CD4-positive, alpha-beta T cell (primary cell): ENCODE measurements around the gene IPCEF1. TPM values are rescaled to one million over a fixed set of nuclear protein-coding genes. Genes with fewer than 3 reads are reported as not detected.

ENCODE experiments used
- ATAC-seq: fragments of 200-7000 bp; cut with Tn5 transposase; one replicate; pipeline ENCODE4 v1.10.0; 2022; ENCODE audit warnings: mild to moderate bottlenecking; ENCODE audit not compliant: poor library complexity
- CTCF ChIA-PET: fragments of 350-600 bp; sonication (Branson Sonifier 250); formaldehyde crosslinking; loops from one replicate; lab custom pipeline; 2021; ENCODE audit warnings: antibody characterized with exemption, inconsistent platforms; lab: Charles Lee
- POLR2A ChIA-PET: fragments of 350-600 bp; sonication (Branson Sonifier 250); formaldehyde crosslinking; loops from one replicate; lab custom pipeline; 2021; ENCODE audit warnings: antibody characterized with exemption, inconsistent platforms; lab: Charles Lee
- DNase-seq, 14 experiments: peaks; one replicate each; pipeline ENCODE4 v3.0.0-alpha.2; 2013 to 2020; ENCODE audit warnings: mixed read lengths in 2 of 14
- H3K27ac ChIP-seq, 2 donors: one replicate each; pipeline versions ENCODE4 v1.5.1 to v1.7.0; 2013; ENCODE audit warnings: low read length in 2 of 2, low read depth in 1 of 2, mild to moderate bottlenecking in 1 of 2
- H3K27me3 ChIP-seq, 2 experiments: 1 replicate in 1 of 2; 2 replicates in 1 of 2; pipeline versions ENCODE4 v1.6.1 to v1.7.0; 2013; ENCODE audit warnings: low read length in 2 of 2, control low read depth in 1 of 2, mild to moderate bottlenecking in 1 of 2, moderate library complexity in 1 of 2; ENCODE audit not compliant: insufficient read depth in 2 of 2, control insufficient read depth in 1 of 2
- H3K36me3 ChIP-seq: one replicate; pipeline ENCODE4 v1.6.1; 2013; ENCODE audit warnings: low read length, control low read depth; ENCODE audit not compliant: insufficient read depth
- H3K4me1 ChIP-seq: one replicate; pipeline ENCODE4 v1.6.1; 2013; ENCODE audit warnings: low read length, control low read depth; ENCODE audit not compliant: insufficient read depth
- H3K4me3 ChIP-seq: one replicate; pipeline ENCODE4 v1.5.1; 2013; ENCODE audit warnings: mild to moderate bottlenecking, low read length, moderate library complexity
- H3K9me3 ChIP-seq, 2 experiments: 1 replicate in 1 of 2; 2 replicates in 1 of 2; pipeline versions ENCODE4 v1.6.1 to v1.7.0; 2013; ENCODE audit warnings: low read length in 2 of 2, mild to moderate bottlenecking in 2 of 2, control low read depth in 1 of 2, moderate library complexity in 1 of 2; ENCODE audit not compliant: control insufficient read depth in 1 of 2, insufficient read depth in 1 of 2
- H3K27ac Mint-ChIP-seq: one replicate; pipeline ENCODE4 v1.8.0; 2020; ENCODE audit warnings: mixed read lengths
- H3K27me3 Mint-ChIP-seq: one replicate; pipeline ENCODE4 v1.8.0; 2021; ENCODE audit warnings: mixed read lengths
- H3K36me3 Mint-ChIP-seq: one replicate; pipeline ENCODE4 v1.8.0; 2021; ENCODE audit warnings: low read depth, mixed read lengths
- H3K4me1 Mint-ChIP-seq: one replicate; pipeline ENCODE4 v1.8.0; 2021; ENCODE audit warnings: low read depth, mixed read lengths
- H3K4me3 Mint-ChIP-seq: one replicate; pipeline ENCODE4 v1.8.0; 2020; ENCODE audit warnings: mild to moderate bottlenecking, mixed read lengths
- H3K9me3 Mint-ChIP-seq: one replicate; pipeline ENCODE4 v1.8.0; 2020; ENCODE audit warnings: mixed read lengths
- CTCF ChIP-seq: fragments of 200-600 bp; IDR thresholded peaks from one replicate; pipeline ENCODE4 v1.8.0; 2022; ENCODE audit warnings: antibody characterized with exemption, mild to moderate bottlenecking
- intact Hi-C, 2 experiments: fragments of 100-400 bp; cut with DNase I in 1 of 2; cut with micrococcal nuclease in 1 of 2; formaldehyde crosslinking; loops; one replicate each; pipeline versions ENCODE4 v1.15.1 to v1.9.0; 2023 to 2025; cut with DNase I, micrococcal nuclease
- total RNA-seq, 174 experiments: library from RNA in 2 of 174; stranded (reverse) in 2 of 174; gene quantifications; one replicate each; pipeline ENCODE4 v1.2.3 and lab custom pipeline; 2021 to 2026

Gene IPCEF1
- total RNA-seq, 2 experiments from 2014 or later = 92.4 to 96.8 TPM

- H3K9me3 ChIP-seq = peaks cover 0 to 6% of the 10 kb centered on the region in 2 experiments
- DNase-seq (peak in 1 of 14 experiments; percentile 18), ATAC-seq (peak; percentile 56)
- Mint-ChIP-seq H3K36me3 (no peaks in the 10 kb centered on the region), H3K27ac (no peak overlapping the region), H3K27me3 (no peaks in the 10 kb centered on the region), H3K9me3 (peaks cover 3% of the 10 kb centered on the region), H3K4me3 (no peak overlapping the region), H3K4me1 (no peaks in the 10 kb centered on the region)
- no peaks in the 10 kb centered on the region for H3K27me3 ChIP-seq
- no peak overlapping the region for H3K27ac ChIP-seq
- CTCF ChIA-PET = no interaction called here
- no peaks in the 10 kb centered on the region for H3K36me3 ChIP-seq
- TF ChIP-seq CTCF = no peak
- POLR2A ChIA-PET = no interaction called here
- H3K4me3 ChIP-seq = no peak overlapping the region
- H3K4me1 ChIP-seq = no peaks in the 10 kb centered on the region
- intact Hi-C loops = no loop called here
Observed at GRCh38 chr6:154343473-154344308, 12.9 kb downstream of the IPCEF1 start.

- no peaks in the 10 kb centered on the region for H3K27me3 ChIP-seq
- Mint-ChIP-seq H3K9me3 (peaks cover 1% of the 10 kb centered on the region), H3K27me3 (no peaks in the 10 kb centered on the region), H3K4me3 (no peak overlapping the region), H3K36me3 (no peaks in the 10 kb centered on the region), H3K4me1 (no peaks in the 10 kb centered on the region), H3K27ac (no peak overlapping the region)
- H3K4me1 ChIP-seq = no peaks in the 10 kb centered on the region
- no peak for ATAC-seq
- ChIA-PET CTCF (no interaction called here), POLR2A (interaction anchor here (0.6 kb wide), 1 partner anchor 20 kb away, joined by 3 read pairs; no protein-coding TSS in a partner anchor)
- no peak for TF ChIP-seq CTCF
- peaks cover 0 to 6% of the 10 kb centered on the region in 2 experiments for H3K9me3 ChIP-seq
- DNase-seq = no peak
- no peak overlapping the region for H3K4me3 ChIP-seq
- H3K27ac ChIP-seq = no peak overlapping the region
- intact Hi-C loops = no loop called here
- no peaks in the 10 kb centered on the region for H3K36me3 ChIP-seq
Observed at GRCh38 chr6:154341871-154342270, 14.7 kb downstream of the IPCEF1 start.

- POLR2A ChIA-PET = no interaction called here
Observed at GRCh38 chr6:154341336-154341735, 15.3 kb downstream of the IPCEF1 start.

More at GRCh38 chr6:154341336-154341735, 15.3 kb downstream of the IPCEF1 start:
- Mint-ChIP-seq H3K36me3 (no peaks in the 10 kb centered on the region), H3K9me3 (no peaks in the 10 kb centered on the region), H3K27me3 (no peaks in the 10 kb centered on the region), H3K27ac (no peak overlapping the region), H3K4me1 (no peaks in the 10 kb centered on the region), H3K4me3 (no peak overlapping the region)
- Histone ChIP-seq H3K27ac (no peak overlapping the region), H3K4me1 (no peaks in the 10 kb centered on the region), H3K4me3 (no peak overlapping the region), H3K9me3 (peaks cover 0 to under 1% of the 10 kb centered on the region in 2 experiments), H3K27me3 (no peaks in the 10 kb centered on the region), H3K36me3 (no peaks in the 10 kb centered on the region)
- intact Hi-C loops = no loop called here
- DNase-seq (peak in 1 of 14 experiments; percentile 16), ATAC-seq (no peak)
- no peak for TF ChIP-seq CTCF
- CTCF ChIA-PET = no interaction called here
